Inflammatory macrophage (primary cell): ENCODE measurements around the gene ZNF792.
A peak's percentile ranks its signal among the peaks of the same experiment; 100 is the strongest.
"Not testable (repeated sequence)": the region's sequence is repeated elsewhere in the genome, so short reads cannot be mapped to it uniquely, and the experiment has no call there.

Experiments
- DNase-seq, 2 donors: peaks; one replicate each; pipeline ENCODE4 v3.0.0-alpha.2; 2020 to 2022
- total RNA-seq, 18 experiments: gene quantifications; one replicate each; lab custom pipeline; 2026; ENCODE audit warnings: mixed read lengths in 6 of 18, inconsistent platforms in 2 of 18; lab: John Stamatoyannopoulos, UW

Gene ZNF792
- 1.2 to 12.1 (median 6.0) reads per million in 18 experiments for total RNA-seq

GRCh38 chr19:34963573-34964406, at the start of gene ZNF792:
Gene ZNF792 (minus strand): TSS chr19:34964229. CDS start chr19:34963662, 567 bp downstream.
- peak; percentile 26 to 47 for DNase-seq

GRCh38 chr19:35013041-35013819, 49.2 kb upstream of the ZNF792 start:
- DNase-seq, result peak; percentile 57 to 58

GRCh38 chr19:35011737-35012682, 48.0 kb upstream of the ZNF792 start:
- peak in 1 of 2 donors; percentile 35 for DNase-seq

- no peak for DNase-seq
These were observed 47.2 kb upstream of the ZNF792 start for GRCh38 chr19:35011091-35011689.

- DNase-seq, result no peak
These were observed 45.7 kb upstream of the ZNF792 start for GRCh38 chr19:35009424-35010415.

- no peak for DNase-seq
These were observed 44.9 kb upstream of the ZNF792 start for GRCh38 chr19:35008891-35009341.

GRCh38 chr19:35007427-35007826, 43.4 kb upstream of the ZNF792 start:
- not testable (repeated sequence) for DNase-seq

GRCh38 chr19:35006999-35007365, 43.0 kb upstream of the ZNF792 start:
- DNase-seq, result no peak

GRCh38 chr19:35006342-35006998, 42.4 kb upstream of the ZNF792 start:
- no peak for DNase-seq

- not testable (repeated sequence) for DNase-seq
These were observed 41.9 kb upstream of the ZNF792 start for GRCh38 chr19:35006007-35006341.

- DNase-seq, result no peak
These were observed 41.4 kb upstream of the ZNF792 start for GRCh38 chr19:35005256-35005977.

GRCh38 chr19:35004517-35005255, 40.7 kb upstream of the ZNF792 start:
- DNase-seq, result no peak

- DNase-seq, result no peak
These were observed 38.1 kb upstream of the ZNF792 start for GRCh38 chr19:35002037-35002535.

GRCh38 chr19:35000647-35001501, 36.8 kb upstream of the ZNF792 start:
- DNase-seq, result peak in 1 of 2 donors; percentile 23

GRCh38 chr19:35000338-35000646, 36.3 kb upstream of the ZNF792 start:
- no peak for DNase-seq

GRCh38 chr19:34999498-35000337, 35.7 kb upstream of the ZNF792 start, which contains the start of gene GRAMD1A:
Gene GRAMD1A (plus strand): TSS chr19:35000323. CDS start chr19:35000479, 156 bp downstream.
- DNase-seq, result peak; percentile 78 to 83
